ENCODE measurements around the gene ZNF362. TPM values are rescaled to one million over a fixed set of nuclear protein-coding genes. Genes with fewer than 3 reads are reported as not detected.

ZNF362 gene
- total and polyA plus RNA-seq, 10 of the 15 experiments (the other 5 are each of a cell fraction or from before 2014, with no cell fraction given), result 0.74 to 22.8 (median 7.4) TPM

DNA sequence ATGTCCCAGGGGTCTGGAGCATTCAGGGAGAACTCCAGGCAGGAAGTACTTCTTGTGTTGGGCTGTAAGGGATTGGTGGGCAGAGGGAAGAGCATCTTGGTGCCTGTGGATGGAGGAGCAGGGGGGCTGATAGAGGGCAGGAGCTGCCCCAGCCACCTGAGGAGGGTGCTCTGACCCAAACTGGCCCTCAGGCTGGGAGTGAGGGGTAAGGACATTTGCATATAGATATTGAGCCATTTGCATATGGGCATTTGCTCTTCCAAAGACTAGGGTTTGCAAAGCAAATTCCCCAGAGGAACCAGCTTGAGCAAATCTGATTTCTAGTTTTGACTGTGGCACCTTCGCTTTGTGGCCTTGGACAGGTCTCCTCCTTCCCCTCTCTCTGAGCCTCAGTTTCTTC lies 18.2 kb downstream of the ZNF362 start:
- no peak overlapping the region for H3K9ac ChIP-seq (ENCODE audit: control insufficient read depth, insufficient read depth, low read length)
- RAD21 ChIA-PET (ENCODE audit: unreplicated experiment), result interaction anchor here (1.3 kb wide), 1 partner anchor 21 kb away, joined by 3 read pairs; no protein-coding TSS in a partner anchor
- BruUV-seq (replicated peaks), result no TSS peak
- no peak overlapping the region for H3K27ac ChIP-seq (ENCODE audit: control insufficient read depth, insufficient read depth)
- H3K9me3 ChIP-seq (replicated peaks; ENCODE audit: control insufficient read depth, insufficient read depth, low read length), result no peaks in the 10 kb centered on the region
- H3K4me2 ChIP-seq (ENCODE audit: control insufficient read depth, insufficient read depth), result no peak overlapping the region; the same call in 1 of the 2 replicates
- no peak for DNase-seq (ENCODE audit: low read depth, low spot score)
- WGBS (ENCODE audit: insufficient coverage, insufficient replicate concordance, low lambda C conversion rate, missing lambda C conversion rate), result 0% methylated on average over 1 of the region's 1 CpG
- SMC1A ChIA-PET (ENCODE audit: uncharacterized antibody, unreplicated experiment), result interaction anchor here (1.0 to 1.6 kb wide), 3 partner anchors 14 to 25 kb away, joined by 3 to 5 read pairs (median 3); no protein-coding TSS in a partner anchor
- peaks cover 6% of the 10 kb centered on the region for H3K4me1 ChIP-seq (ENCODE audit: control insufficient read depth, insufficient read depth, low read length)
- in situ Hi-C loops (cut with MboI) (no loop called here), intact Hi-C loops (cut with micrococcal nuclease; ENCODE audit: unreplicated experiment) (no loop called here)
- POLR2A ChIA-PET, result no interaction called here
- H3K36me3 ChIP-seq (ENCODE audit: control insufficient read depth in 2 of 2, insufficient read depth in 2 of 2, low read length in 1 of 2), result no peaks in the 10 kb centered on the region; a peak in 2 of 4 replicates
- ATAC-seq, result peak; percentile 38
- FAIRE-seq, result no peak
- no peak overlapping the region for H3K4me3 ChIP-seq
- H4K20me1 ChIP-seq (ENCODE audit: control insufficient read depth, insufficient read depth), result no peaks in the 10 kb centered on the region
- CTCF ChIA-PET, result interaction anchor here (0.9 kb wide), 1 partner anchor 10 kb away, joined by 3 read pairs; no protein-coding TSS in a partner anchor
- H3K27me3 ChIP-seq (replicated peaks in 1 of 2; ENCODE audit: control insufficient read depth in 2 of 2, insufficient read depth in 2 of 2, low read length in 1 of 2), result no peaks in the 10 kb centered on the region
- no peaks in the 10 kb centered on the region for H3K79me2 ChIP-seq (ENCODE audit: control insufficient read depth, insufficient read depth, low read length)
- H2AFZ ChIP-seq (ENCODE audit: control insufficient read depth, low read depth, low read length), result no peak overlapping the region
- TF ChIP-seq POU2F2 (IDR thresholded peaks at IDR 0.05; ENCODE audit: borderline replicate concordance, low read depth, low read length) (peak; percentile 56; the same call in 1 of the 3 replicates), POLR2AphosphoS5 (IDR thresholded peaks at IDR 0.05; ENCODE audit: low read length) (no peak)

DNA sequence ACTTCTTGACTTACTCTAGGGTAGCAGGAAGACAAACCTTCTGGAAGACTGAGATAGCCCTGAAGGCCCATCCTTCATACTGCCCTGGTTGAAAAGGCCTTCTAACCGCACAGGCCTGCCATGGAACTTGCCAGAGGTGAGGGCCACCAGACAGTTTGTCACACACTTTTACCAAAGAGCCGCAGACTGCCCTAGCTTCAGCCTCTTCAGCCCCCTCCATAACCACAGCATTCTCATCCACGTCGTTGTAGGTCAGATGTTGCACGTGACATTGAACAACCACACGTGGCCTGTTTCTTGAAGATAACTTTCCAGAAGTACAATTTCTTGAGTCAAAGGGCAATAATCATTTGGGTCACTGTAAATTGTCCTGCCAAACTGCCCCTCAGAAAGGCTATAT lies 18.9 kb downstream of the ZNF362 start:
- FAIRE-seq, result no peak
- in situ Hi-C loops (cut with MboI), result no loop called here
- TF ChIP-seq GABPA (IDR thresholded peaks at IDR 0.05; ENCODE audit: low read depth) (no peak), FOXM1 (IDR thresholded peaks at IDR 0.05; ENCODE audit: low read depth, low read length) (no peak), MTA2 (IDR thresholded peaks at IDR 0.05; ENCODE audit: low read depth) (no peak), SIX5 (IDR thresholded peaks at IDR 0.05; ENCODE audit: low read depth, low read length, severe bottlenecking) (no peak), MXI1 (IDR thresholded peaks at IDR 0.05; ENCODE audit: low read depth, low read length) (no peak), JUND (IDR thresholded peaks at IDR 0.05; ENCODE audit: low read depth, low read length) (no peak), NFIC (IDR thresholded peaks at IDR 0.05; ENCODE audit: low read depth, low read length) (no peak), CTCF (IDR thresholded peaks at IDR 0.05 in 2 of 3, conservative IDR thresholded peaks at IDR 0.05 in 1 of 3; ENCODE audit: control insufficient read depth in 2 of 3, extremely low read depth in 1 of 3, insufficient read depth in 1 of 3, low read depth in 3 of 3, low read length in 3 of 3) (no peak), SPI1 (IDR thresholded peaks at IDR 0.05; ENCODE audit: borderline replicate concordance, insufficient read depth, low read depth, low read length) (no peak), KAT2A (conservative IDR thresholded peaks at IDR 0.05; ENCODE audit: control insufficient read depth, low read depth, low read length) (no peak), SMARCA5 (IDR thresholded peaks at IDR 0.05) (no peak), TBL1XR1 (IDR thresholded peaks at IDR 0.05; ENCODE audit: low read depth, low read length) (no peak), MEF2A (IDR thresholded peaks at IDR 0.05; ENCODE audit: insufficient read depth, low read depth, low read length) (no peak)
- TF ChIP-seq, protein P1, sequence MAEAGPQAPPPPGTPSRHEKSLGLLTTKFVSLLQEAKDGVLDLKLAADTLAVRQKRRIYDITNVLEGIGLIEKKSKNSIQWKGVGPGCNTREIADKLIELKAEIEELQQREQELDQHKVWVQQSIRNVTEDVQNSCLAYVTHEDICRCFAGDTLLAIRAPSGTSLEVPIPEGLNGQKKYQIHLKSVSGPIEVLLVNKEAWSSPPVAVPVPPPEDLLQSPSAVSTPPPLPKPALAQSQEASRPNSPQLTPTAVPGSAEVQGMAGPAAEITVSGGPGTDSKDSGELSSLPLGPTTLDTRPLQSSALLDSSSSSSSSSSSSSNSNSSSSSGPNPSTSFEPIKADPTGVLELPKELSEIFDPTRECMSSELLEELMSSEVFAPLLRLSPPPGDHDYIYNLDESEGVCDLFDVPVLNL (IDR thresholded peaks at IDR 0.05; ENCODE audit: low read depth, low read length), result no peak

More for the DNA sequence above, 18.9 kb downstream of the ZNF362 start:
- intact Hi-C loops (cut with micrococcal nuclease; ENCODE audit: unreplicated experiment), result no loop called here
- no peaks in the 10 kb centered on the region for H3K9me3 ChIP-seq (replicated peaks; ENCODE audit: control insufficient read depth, insufficient read depth, low read length)
- ChIA-PET RAD21 (ENCODE audit: unreplicated experiment) (no interaction called here), SMC1A (ENCODE audit: uncharacterized antibody, unreplicated experiment) (no interaction called here), CTCF (interaction anchor here (0.7 to 0.9 kb wide), 2 partner anchors 9 to 63 kb away, joined by 3 read pairs; no protein-coding TSS in a partner anchor), POLR2A (no interaction called here)
- no peaks in the 10 kb centered on the region for H4K20me1 ChIP-seq (ENCODE audit: control insufficient read depth, insufficient read depth)
- no peak overlapping the region for H3K4me3 ChIP-seq
- no peak overlapping the region for H2AFZ ChIP-seq (ENCODE audit: control insufficient read depth, low read depth, low read length)
- no peak overlapping the region for H3K4me2 ChIP-seq (ENCODE audit: control insufficient read depth, insufficient read depth)
- ATAC-seq, result no peak
- no peak for DNase-seq (ENCODE audit: low read depth, low spot score)
- no peaks in the 10 kb centered on the region for H3K79me2 ChIP-seq (ENCODE audit: control insufficient read depth, insufficient read depth, low read length)
- H3K4me1 ChIP-seq (ENCODE audit: control insufficient read depth, insufficient read depth, low read length), result peaks cover 6% of the 10 kb centered on the region
- H3K27me3 ChIP-seq (replicated peaks in 1 of 2; ENCODE audit: control insufficient read depth in 2 of 2, insufficient read depth in 2 of 2, low read length in 1 of 2), result no peaks in the 10 kb centered on the region
- H3K9ac ChIP-seq (ENCODE audit: control insufficient read depth, insufficient read depth, low read length), result no peak overlapping the region
- BruUV-seq (replicated peaks), result no TSS peak
- no peaks in the 10 kb centered on the region; a peak in 3 of 4 replicates for H3K36me3 ChIP-seq (ENCODE audit: control insufficient read depth in 2 of 2, insufficient read depth in 2 of 2, low read length in 1 of 2)
- 79% methylated on average over 6 of the region's 6 CpGs for WGBS (ENCODE audit: insufficient coverage, insufficient replicate concordance, low lambda C conversion rate, missing lambda C conversion rate)
- no peak overlapping the region for H3K27ac ChIP-seq (ENCODE audit: control insufficient read depth, insufficient read depth)

Measured in GM12878 (cell line).